ENCODE measurements around the gene SLC22A15. TPM values are rescaled to one million over a fixed set of nuclear protein-coding genes. Genes with fewer than 3 reads are reported as not detected.

Gene SLC22A15
- total RNA-seq, 1 experiment from 2014 or later, result 5.9 TPM

DNA sequence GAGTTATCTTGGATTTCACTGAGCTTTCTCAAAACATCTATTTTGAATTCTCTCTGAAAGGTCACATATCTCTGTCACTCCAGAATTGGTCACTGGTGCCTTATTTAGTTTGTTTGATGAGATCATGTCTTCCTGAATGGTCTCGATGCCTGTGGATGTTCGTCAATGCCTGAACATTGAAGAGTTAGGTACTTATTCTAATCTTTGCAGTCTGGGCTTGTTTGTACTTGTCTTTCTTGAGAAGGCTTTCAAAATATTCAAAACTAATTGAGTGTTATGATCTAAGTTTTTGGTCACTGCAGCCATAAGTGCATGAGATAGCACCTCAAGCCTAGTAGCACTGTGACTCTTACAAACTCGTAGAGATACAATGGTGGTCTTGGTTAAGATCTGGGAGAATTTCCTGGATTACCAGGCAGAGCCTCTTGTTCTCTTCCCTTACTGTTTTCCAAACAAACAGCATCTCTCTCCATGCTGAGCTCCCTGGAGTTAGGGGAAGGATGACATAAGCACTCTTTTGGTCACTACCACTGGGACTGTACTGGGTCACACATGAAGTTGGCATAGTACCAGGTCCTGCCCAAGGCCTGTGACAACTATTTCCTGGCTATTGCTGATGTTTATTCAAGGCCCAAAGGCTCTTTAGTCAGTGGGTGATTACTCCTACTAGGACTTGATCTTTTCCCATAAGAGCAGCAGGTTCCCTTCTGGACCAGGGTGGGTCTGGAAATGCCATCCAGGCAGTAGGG lies 25.6 kb downstream of the SLC22A15 start:
- DNase-seq, result no peak
- Histone ChIP-seq H3K4me3 (ENCODE audit: insufficient read depth, low read depth, low read length) (no peak overlapping the region), H3K27me3 (ENCODE audit: control insufficient read depth, insufficient read depth, low read length) (no peaks in the 10 kb centered on the region), H3K36me3 (replicated peaks; ENCODE audit: control insufficient read depth, insufficient read depth, low read length) (no peaks in the 10 kb centered on the region)

- no peaks in the 10 kb centered on the region for H3K36me3 ChIP-seq (replicated peaks; ENCODE audit: control insufficient read depth, insufficient read depth, low read length)
- H3K4me3 ChIP-seq (ENCODE audit: insufficient read depth, low read depth, low read length), result no peak overlapping the region
- no peak for DNase-seq
- no peaks in the 10 kb centered on the region for H3K27me3 ChIP-seq (ENCODE audit: control insufficient read depth, insufficient read depth, low read length)
Observed at GRCh38 chr1:116002781-116003420, 26.6 kb downstream of the SLC22A15 start.

DNA sequence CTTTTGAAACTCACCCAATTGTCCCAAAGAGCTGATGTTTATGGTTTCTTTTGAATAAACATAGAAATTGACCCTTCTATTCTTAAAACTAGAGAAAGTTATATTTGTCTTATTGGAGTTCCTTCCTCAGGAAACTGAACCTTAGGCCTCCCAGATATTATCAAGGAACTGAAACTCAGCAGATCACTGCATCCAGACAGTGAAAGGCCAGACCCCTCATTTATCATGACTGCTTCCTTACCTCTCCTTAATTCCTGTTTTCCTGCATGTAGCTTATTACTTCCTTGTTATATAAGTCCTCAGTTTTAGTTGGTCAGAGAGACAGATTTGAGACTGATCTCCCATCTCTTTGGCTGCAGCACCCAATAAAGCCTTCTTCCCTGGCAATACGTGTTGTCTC lies 27.5 kb downstream of the SLC22A15 start:
- no peak for DNase-seq
- Histone ChIP-seq H3K4me3 (ENCODE audit: insufficient read depth, low read depth, low read length) (no peak overlapping the region), H3K27me3 (ENCODE audit: control insufficient read depth, insufficient read depth, low read length) (no peaks in the 10 kb centered on the region), H3K36me3 (replicated peaks; ENCODE audit: control insufficient read depth, insufficient read depth, low read length) (no peaks in the 10 kb centered on the region; the same call in 1 of the 2 replicates)

DNA sequence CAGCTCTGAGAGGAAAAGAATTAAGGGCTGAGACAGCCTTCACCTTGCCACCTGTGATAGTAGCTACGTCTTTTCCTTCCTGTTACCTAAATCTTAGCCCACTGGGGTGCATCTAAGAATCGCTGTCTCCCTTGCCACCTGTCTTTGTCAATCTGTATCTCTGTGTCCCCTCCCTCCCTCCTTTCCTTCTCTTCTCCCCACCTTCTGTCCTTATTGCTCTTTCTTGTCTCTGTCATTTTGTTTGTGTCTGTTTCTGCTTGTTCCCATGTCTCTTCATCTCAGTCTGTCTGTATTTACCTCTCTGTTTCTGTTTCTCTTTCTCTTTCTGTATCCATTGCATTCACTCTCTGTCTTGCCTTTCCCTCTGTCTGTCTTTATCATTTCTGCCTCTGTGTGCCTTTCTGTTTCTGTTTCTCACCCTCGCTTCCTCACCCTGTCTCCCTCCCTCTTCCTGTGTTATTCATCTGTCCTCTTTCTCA lies 30.2 kb downstream of the SLC22A15 start:
- no peaks in the 10 kb centered on the region; the same call in 1 of the 2 replicates for H3K36me3 ChIP-seq (replicated peaks; ENCODE audit: control insufficient read depth, insufficient read depth, low read length)
- no peaks in the 10 kb centered on the region for H3K27me3 ChIP-seq (ENCODE audit: control insufficient read depth, insufficient read depth, low read length)
- DNase-seq, result no peak
- no peak overlapping the region for H3K4me3 ChIP-seq (ENCODE audit: insufficient read depth, low read depth, low read length)

DNA sequence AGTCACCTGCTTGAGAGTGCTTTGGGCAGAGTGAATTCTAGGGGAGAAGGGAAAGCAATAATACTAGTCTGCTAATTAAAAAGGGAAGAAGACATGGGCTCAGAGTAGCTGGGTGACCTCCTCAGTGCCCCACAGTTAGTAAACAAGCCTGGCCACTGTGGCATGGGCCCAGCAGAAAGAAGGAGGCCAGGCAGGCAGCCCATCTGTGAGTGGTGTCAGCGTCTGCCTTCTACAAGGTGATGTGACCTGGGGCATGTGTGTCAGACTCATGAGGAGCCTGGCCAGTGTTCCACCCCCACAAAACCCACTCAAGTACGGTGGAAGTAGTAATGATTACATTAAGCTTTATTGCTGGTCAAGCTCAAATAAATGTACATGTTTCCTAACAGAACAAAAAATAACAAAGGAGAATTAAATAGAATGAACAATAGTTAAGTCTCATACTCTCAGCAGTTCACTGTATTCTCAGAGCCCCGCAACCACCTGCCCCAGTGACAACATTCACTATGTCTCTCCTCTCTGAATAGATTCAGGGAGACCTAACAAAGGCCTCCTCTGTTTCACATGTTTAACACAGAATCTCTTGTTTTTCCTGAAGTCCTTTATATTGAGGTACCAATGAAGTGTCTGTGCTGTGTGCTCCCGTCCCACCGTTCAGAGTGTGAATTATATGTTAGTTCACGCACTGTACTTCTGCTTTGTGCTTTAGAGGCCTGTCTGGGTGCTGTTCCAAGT lies 32.5 kb downstream of the SLC22A15 start:
- no peak for DNase-seq
- Histone ChIP-seq H3K4me3 (ENCODE audit: insufficient read depth, low read depth, low read length) (no peak overlapping the region), H3K27me3 (ENCODE audit: control insufficient read depth, insufficient read depth, low read length) (no peaks in the 10 kb centered on the region), H3K36me3 (replicated peaks; ENCODE audit: control insufficient read depth, insufficient read depth, low read length) (no peaks in the 10 kb centered on the region; the same call in 1 of the 2 replicates)

- Histone ChIP-seq H3K36me3 (replicated peaks; ENCODE audit: control insufficient read depth, insufficient read depth, low read length) (no peaks in the 10 kb centered on the region; the same call in 1 of the 2 replicates), H3K27me3 (ENCODE audit: control insufficient read depth, insufficient read depth, low read length) (no peaks in the 10 kb centered on the region), H3K4me3 (ENCODE audit: insufficient read depth, low read depth, low read length) (no peak overlapping the region)
- DNase-seq, result no peak
Observed at GRCh38 chr1:116012716-116013115, 36.4 kb downstream of the SLC22A15 start.

GRCh38 chr1:116015679-116016078 lies 39.4 kb downstream of the SLC22A15 start:
- Histone ChIP-seq H3K4me3 (ENCODE audit: insufficient read depth, low read depth, low read length) (no peak overlapping the region), H3K27me3 (ENCODE audit: control insufficient read depth, insufficient read depth, low read length) (no peaks in the 10 kb centered on the region), H3K36me3 (replicated peaks; ENCODE audit: control insufficient read depth, insufficient read depth, low read length) (no peaks in the 10 kb centered on the region)
- DNase-seq, result no peak

DNA sequence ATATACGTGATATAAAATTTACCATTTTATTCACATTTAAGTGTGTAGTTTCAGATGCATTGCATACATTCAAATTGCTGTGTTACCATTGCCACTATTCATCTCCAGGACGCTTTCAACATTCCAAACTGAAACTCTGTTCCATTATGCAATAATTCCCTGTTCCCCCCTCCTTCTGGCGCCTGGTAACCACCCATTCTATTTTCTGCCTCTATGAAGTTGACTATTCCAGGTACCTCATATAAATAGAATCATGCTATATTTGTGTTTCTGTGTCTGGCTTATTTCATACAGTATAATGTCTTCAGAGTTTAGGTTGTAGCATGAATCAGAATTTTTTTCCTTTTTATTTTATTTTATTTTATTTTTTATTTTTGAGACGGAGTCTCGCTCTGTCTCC lies 41.7 kb downstream of the SLC22A15 start:
- Histone ChIP-seq H3K27me3 (ENCODE audit: control insufficient read depth, insufficient read depth, low read length) (no peaks in the 10 kb centered on the region), H3K4me3 (ENCODE audit: insufficient read depth, low read depth, low read length) (no peak overlapping the region), H3K36me3 (replicated peaks; ENCODE audit: control insufficient read depth, insufficient read depth, low read length) (no peaks in the 10 kb centered on the region; the same call in 1 of the 2 replicates)
- no peak for DNase-seq

DNA sequence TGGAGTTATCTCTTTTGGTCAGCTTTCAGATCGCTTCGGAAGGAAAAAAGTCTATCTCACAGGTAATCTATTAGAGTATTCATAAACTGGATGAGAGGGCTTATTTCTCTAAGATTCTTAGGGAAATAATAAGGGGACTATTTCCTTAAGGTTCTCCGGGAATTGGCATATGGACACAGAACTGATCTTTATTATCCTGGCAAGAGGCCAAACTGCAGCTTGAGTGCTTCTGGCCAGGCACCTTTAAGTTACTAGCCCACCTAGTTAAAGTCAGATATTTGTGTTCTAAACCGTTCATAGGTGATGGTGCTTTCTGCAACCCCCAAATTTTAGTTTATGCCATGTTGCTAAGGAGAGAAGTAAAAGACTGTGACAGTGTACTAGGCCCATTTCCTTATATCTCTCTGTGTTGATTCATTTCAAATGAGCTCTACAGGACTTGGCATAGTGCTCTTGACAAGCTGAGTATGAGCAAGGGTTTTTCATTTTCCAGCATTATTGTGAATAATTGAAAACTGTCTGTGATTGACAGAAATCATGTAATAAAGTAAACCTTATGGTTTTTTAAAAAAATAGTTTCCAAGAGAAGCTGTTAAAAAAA lies 43.4 kb downstream of the SLC22A15 start:
- Histone ChIP-seq H3K4me3 (ENCODE audit: insufficient read depth, low read depth, low read length) (no peak overlapping the region), H3K36me3 (replicated peaks; ENCODE audit: control insufficient read depth, insufficient read depth, low read length) (no peaks in the 10 kb centered on the region; the same call in 1 of the 2 replicates), H3K27me3 (ENCODE audit: control insufficient read depth, insufficient read depth, low read length) (no peaks in the 10 kb centered on the region)
- DNase-seq, result no peak

DNA sequence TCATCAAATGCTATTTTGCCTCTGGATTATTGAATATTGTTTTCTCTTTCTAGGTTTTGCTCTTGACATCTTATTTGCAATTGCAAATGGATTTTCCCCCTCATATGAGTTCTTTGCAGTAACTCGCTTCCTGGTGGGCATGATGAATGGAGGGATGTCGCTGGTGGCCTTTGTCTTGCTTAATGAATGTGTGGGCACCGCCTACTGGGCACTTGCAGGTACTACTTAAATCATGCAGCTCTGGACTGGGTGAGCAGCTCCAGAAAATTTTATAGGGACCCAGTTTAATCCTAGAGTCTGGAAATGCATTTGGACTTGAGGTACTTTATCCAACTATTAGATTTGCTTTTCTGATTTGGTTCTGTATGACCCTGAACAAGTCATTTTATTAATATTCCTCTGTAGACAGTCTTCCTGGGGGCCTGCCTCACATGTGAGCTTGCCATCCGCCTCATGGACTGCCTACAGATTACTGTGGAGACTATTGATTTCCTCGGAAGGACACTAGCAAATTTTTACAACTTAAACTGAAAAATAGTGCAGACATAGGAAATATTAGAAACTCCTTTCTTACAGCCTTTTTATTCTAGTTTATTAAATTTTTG lies 44.5 kb downstream of the SLC22A15 start:
- no peaks in the 10 kb centered on the region for H3K27me3 ChIP-seq (ENCODE audit: control insufficient read depth, insufficient read depth, low read length)
- DNase-seq, result peak; percentile 74
- no peaks in the 10 kb centered on the region; the same call in 1 of the 2 replicates for H3K36me3 ChIP-seq (replicated peaks; ENCODE audit: control insufficient read depth, insufficient read depth, low read length)
- no peak overlapping the region for H3K4me3 ChIP-seq (ENCODE audit: insufficient read depth, low read depth, low read length)

DNA sequence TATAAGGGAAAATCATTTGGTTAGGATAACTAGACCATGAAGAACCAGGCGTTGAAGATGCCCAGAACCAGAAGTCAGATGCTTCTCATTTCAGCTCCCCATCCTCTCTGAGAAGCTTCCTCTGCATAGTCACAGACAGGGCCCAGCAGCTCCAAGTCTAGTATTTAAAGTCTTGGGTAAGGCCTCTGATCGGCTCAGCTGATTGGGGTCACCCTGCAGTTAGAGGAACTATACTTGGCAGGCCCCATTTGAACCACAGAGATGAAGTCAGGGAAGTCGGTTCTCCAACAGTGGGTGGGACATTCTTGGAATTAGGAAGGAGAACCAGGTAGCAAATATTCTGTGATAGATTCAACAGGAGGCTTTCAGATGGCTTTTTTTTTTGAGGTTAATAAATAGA lies 48.3 kb downstream of the SLC22A15 start:
- H3K27me3 ChIP-seq (ENCODE audit: control insufficient read depth, insufficient read depth, low read length), result no peaks in the 10 kb centered on the region
- H3K4me3 ChIP-seq (ENCODE audit: insufficient read depth, low read depth, low read length), result no peak overlapping the region
- H3K36me3 ChIP-seq (replicated peaks; ENCODE audit: control insufficient read depth, insufficient read depth, low read length), result no peaks in the 10 kb centered on the region; the same call in 1 of the 2 replicates
- no peak for DNase-seq

GRCh38 chr1:116026631-116027030 lies 50.3 kb downstream of the SLC22A15 start:
- Histone ChIP-seq H3K4me3 (ENCODE audit: insufficient read depth, low read depth, low read length) (no peak overlapping the region), H3K27me3 (ENCODE audit: control insufficient read depth, insufficient read depth, low read length) (no peaks in the 10 kb centered on the region), H3K36me3 (replicated peaks; ENCODE audit: control insufficient read depth, insufficient read depth, low read length) (no peaks in the 10 kb centered on the region; the same call in 1 of the 2 replicates)
- no peak for DNase-seq

DNA sequence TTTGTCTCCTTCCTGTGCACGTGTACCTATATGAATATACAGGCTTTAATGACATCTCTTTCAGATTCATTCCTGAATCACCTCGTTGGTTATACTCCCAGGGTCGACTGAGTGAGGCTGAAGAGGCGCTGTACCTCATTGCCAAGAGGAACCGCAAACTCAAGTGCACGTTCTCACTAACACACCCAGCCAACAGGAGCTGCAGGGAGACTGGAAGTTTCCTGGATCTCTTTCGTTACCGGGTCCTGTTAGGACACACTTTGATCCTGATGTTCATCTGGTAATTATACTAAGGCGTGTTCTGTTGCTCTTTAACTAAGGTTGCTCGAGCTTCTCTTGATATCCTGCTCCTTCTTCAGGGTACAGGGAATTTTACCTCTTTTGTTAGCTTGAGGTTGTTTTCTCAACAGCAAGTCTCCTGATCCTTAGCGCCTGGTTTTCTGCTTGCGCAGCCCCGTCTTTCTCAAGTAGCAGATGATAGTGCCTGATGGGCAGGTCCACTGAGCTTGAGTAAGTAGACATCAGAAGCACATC lies 55.1 kb downstream of the SLC22A15 start:
- Histone ChIP-seq H3K4me3 (ENCODE audit: insufficient read depth, low read depth, low read length) (no peak overlapping the region), H3K27me3 (ENCODE audit: control insufficient read depth, insufficient read depth, low read length) (no peaks in the 10 kb centered on the region), H3K36me3 (replicated peaks; ENCODE audit: control insufficient read depth, insufficient read depth, low read length) (no peaks in the 10 kb centered on the region)
- no peak for DNase-seq

DNA sequence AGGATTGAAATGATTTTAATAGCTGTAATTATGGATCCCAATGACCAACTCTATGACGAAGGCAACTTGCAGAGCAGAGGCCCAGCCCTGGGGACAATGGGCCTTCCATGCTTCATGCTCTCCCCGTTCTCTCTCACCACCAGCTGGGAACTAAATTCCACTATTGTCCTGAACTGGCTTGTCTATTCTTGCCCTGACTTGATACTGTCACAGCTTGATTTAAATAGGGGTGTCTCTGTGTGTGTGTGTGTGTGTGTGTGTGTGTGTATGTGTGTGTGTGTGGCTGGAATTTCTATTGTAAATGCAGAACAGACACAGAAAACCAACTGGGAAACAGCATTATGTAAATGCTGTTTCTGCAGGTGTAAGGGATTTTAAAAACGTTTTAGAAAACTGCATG lies 57.0 kb downstream of the SLC22A15 start:
- DNase-seq, result no peak
- Histone ChIP-seq H3K36me3 (replicated peaks; ENCODE audit: control insufficient read depth, insufficient read depth, low read length) (no peaks in the 10 kb centered on the region), H3K4me3 (ENCODE audit: insufficient read depth, low read depth, low read length) (no peak overlapping the region)

More for the DNA sequence above, 57.0 kb downstream of the SLC22A15 start:
- H3K27me3 ChIP-seq (ENCODE audit: control insufficient read depth, insufficient read depth, low read length), result no peaks in the 10 kb centered on the region
